Liver (tissue), 9 donors: ENCODE data around the gene MED16. TPM values are rescaled to one million over a fixed set of nuclear protein-coding genes. Genes with fewer than 3 reads are reported as not detected.
A peak's percentile ranks its signal among the peaks of the same experiment; 100 is the strongest.

Source experiments
- DNase-seq: peaks from one replicate; pipeline ENCODE4 v3.0.0-alpha.2; 2017; ENCODE audit warnings: low spot score
- H3K27ac ChIP-seq, 2 donors: one replicate each; pipeline ENCODE4 v1.7.0; 2013; ENCODE audit warnings: inconsistent platforms in 2 of 2, low read length in 2 of 2, control low read depth in 1 of 2, low read depth in 1 of 2, mild to moderate bottlenecking in 1 of 2
- H3K27me3 ChIP-seq, 4 donors: one replicate each; pipeline versions ENCODE4 v1.6.1 to v1.7.0; 2013; ENCODE audit warnings: low read length in 3 of 4, inconsistent platforms in 1 of 4, mild to moderate bottlenecking in 1 of 4, moderate library complexity in 1 of 4; ENCODE audit not compliant: control insufficient read depth in 4 of 4, insufficient read depth in 4 of 4
- H3K36me3 ChIP-seq, 4 donors: one replicate each; pipeline versions ENCODE4 v1.6.1 to v1.7.0; 2013; ENCODE audit warnings: low read length in 3 of 4, mild to moderate bottlenecking in 3 of 4, low read depth in 1 of 4, moderate library complexity in 1 of 4; ENCODE audit not compliant: control insufficient read depth in 4 of 4, insufficient read depth in 3 of 4
- H3K4me1 ChIP-seq, 4 donors: one replicate each; pipeline versions ENCODE4 v1.6.1 to v1.7.0; 2013; ENCODE audit warnings: low read length in 3 of 4, mild to moderate bottlenecking in 3 of 4, moderate library complexity in 1 of 4; ENCODE audit not compliant: control insufficient read depth in 4 of 4, insufficient read depth in 4 of 4
- H3K4me3 ChIP-seq, 3 donors: one replicate each; pipeline versions ENCODE4 v1.6.1 to v1.7.0; 2013; ENCODE audit warnings: low read length in 3 of 3, control low read depth in 1 of 3, low read depth in 1 of 3, mild to moderate bottlenecking in 1 of 3
- H3K9ac ChIP-seq, 2 donors: one replicate each; pipeline ENCODE4 v1.7.0; 2013; ENCODE audit warnings: low read length in 2 of 2, mild to moderate bottlenecking in 2 of 2, moderate library complexity in 2 of 2, control low read depth in 1 of 2, low read depth in 1 of 2
- H3K9me3 ChIP-seq, 4 donors: one replicate each; pipeline versions ENCODE4 v1.6.1 to v1.7.0; 2013; ENCODE audit warnings: low read length in 3 of 4; ENCODE audit not compliant: control insufficient read depth in 4 of 4
- ATF3 ChIP-seq: IDR thresholded peaks from 2 replicates; pipeline ENCODE4 v1.6.1; 2016; ENCODE audit warnings: antibody characterized with exemption
- EGR1 ChIP-seq, 2 donors: IDR thresholded peaks; 2 replicates each; pipeline ENCODE4 v1.6.1; 2016 to 2018; ENCODE audit warnings: antibody characterized with exemption in 2 of 2, low read depth in 2 of 2
- FOXA1 ChIP-seq: IDR thresholded peaks from 2 replicates; pipeline ENCODE4 v1.6.1; 2016; ENCODE audit warnings: antibody characterized with exemption
- FOXA2 ChIP-seq: IDR thresholded peaks from 2 replicates; pipeline ENCODE4 v1.6.1; 2016; ENCODE audit warnings: antibody characterized with exemption
- GABPA ChIP-seq, 2 donors: IDR thresholded peaks in 1 of 2; conservative IDR thresholded peaks in 1 of 2; 2 replicates each; pipeline ENCODE4 v1.6.1; 2016; ENCODE audit warnings: antibody characterized with exemption in 2 of 2, mild to moderate bottlenecking in 1 of 2, moderate library complexity in 1 of 2
- HNF4A ChIP-seq, 2 donors: conservative IDR thresholded peaks; 2 replicates each; pipeline ENCODE4 v1.6.1; 2016; ENCODE audit warnings: antibody characterized with exemption in 2 of 2, mild to moderate bottlenecking in 2 of 2
- HNF4G ChIP-seq: IDR thresholded peaks from 2 replicates; pipeline ENCODE4 v1.6.1; 2016; ENCODE audit warnings: antibody characterized with exemption
- JUND ChIP-seq, 2 donors: IDR thresholded peaks; 2 replicates each; pipeline ENCODE4 v1.6.1; 2016; ENCODE audit warnings: antibody characterized with exemption in 2 of 2
- MAX ChIP-seq: IDR thresholded peaks from 2 replicates; pipeline ENCODE4 v1.6.1; 2016; ENCODE audit warnings: antibody characterized with exemption
- NR2F2 ChIP-seq: IDR thresholded peaks from 2 replicates; pipeline ENCODE4 v1.6.1; 2016; ENCODE audit warnings: antibody characterized with exemption
- REST ChIP-seq: IDR thresholded peaks from 2 replicates; pipeline ENCODE4 v1.6.1; 2016; ENCODE audit warnings: antibody characterized with exemption, mild to moderate bottlenecking
- RXRA ChIP-seq, 2 donors: IDR thresholded peaks; 2 replicates each; pipeline ENCODE4 v1.6.1; 2017 to 2018; ENCODE audit warnings: antibody characterized with exemption in 2 of 2, mild to moderate bottlenecking in 1 of 2
- SP1 ChIP-seq: IDR thresholded peaks from 2 replicates; pipeline ENCODE4 v1.6.1; 2018; ENCODE audit warnings: antibody characterized with exemption, mild to moderate bottlenecking
- TAF1 ChIP-seq: conservative IDR thresholded peaks from 2 replicates; pipeline ENCODE4 v1.6.1; 2016; ENCODE audit warnings: antibody characterized with exemption, mild to moderate bottlenecking
- YY1 ChIP-seq: IDR thresholded peaks from 2 replicates; pipeline ENCODE4 v1.6.1; 2016; ENCODE audit warnings: antibody characterized with exemption, mild to moderate bottlenecking
- WGBS: extraction: QIAGEN DNeasy Blood & Tissue Kit; methylation state at CpG from one replicate; pipeline ENCODE4 v1.1.7; 2013; 5-methylcytosine and 5-hydroxymethylcytosine counted together
- polyA plus RNA-seq, 2 donors: library from polyadenylated mRNA; stranded (reverse) in 1 of 2; unstranded in 1 of 2; fragments of 200-250 nt in 1 of 2; fragments of >200 nt in 1 of 2; fragmentation: Nextera tagmentation in 1 of 2; extraction: Ambion mirVana in 1 of 2; gene quantifications; one replicate each; pipeline versions ENCODE4 v1.2.1 to v1.2.3, GENCODE V29; 2013 to 2015
- total RNA-seq, 2 donors: library from RNA; depleted of rRNA; stranded (reverse); fragments of >200 nt; gene quantifications; one replicate each; pipeline ENCODE4 v1.2.3, GENCODE V29; 2014
- donor health status: healthy.
- donor health status: healthy.
- donor health status: healthy.
- donor health status: healthy.
- donor health status: healthy.

Gene MED16
- total and polyA plus RNA-seq, 4 donors = 30.6 to 50.5 (median 41.0) TPM

DNA sequence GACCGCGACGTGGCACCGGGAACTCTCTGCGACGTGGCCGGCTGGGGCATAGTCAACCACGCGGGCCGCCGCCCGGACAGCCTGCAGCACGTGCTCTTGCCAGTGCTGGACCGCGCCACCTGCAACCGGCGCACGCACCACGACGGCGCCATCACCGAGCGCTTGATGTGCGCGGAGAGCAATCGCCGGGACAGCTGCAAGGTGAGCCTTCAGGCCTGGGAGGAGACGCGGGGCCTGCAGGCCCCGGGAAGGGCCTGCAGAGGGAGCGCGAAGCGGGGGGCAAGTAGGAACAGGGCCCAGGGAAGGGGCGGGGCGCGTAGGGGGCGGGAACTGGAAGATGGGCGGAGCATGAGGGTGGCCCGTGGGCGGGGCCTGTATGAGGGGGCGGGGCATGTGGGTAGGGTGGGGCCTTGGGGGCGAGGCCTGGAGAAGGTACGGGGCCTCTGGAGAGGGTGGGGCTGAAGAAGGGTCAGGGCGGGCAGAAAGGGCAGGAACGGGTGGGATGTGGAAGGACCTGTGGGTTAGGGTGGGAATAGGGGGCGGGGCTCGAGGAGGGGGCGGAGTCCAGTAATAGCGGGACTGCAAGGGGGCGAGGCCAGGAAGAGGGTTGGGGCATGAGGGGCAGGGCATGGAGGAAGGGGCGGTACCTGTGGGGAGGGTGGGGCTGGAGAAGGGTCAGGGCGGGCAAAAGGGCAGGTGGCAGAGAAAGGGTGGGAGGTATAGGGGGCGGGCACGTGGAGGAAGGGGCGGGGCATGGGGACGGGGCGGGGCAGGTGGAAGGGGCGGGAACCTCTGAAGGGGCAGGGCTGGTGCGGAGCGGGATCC lies 31.0 kb downstream of the MED16 start:
- Histone ChIP-seq H3K36me3 (no peaks in the 10 kb centered on the region), H3K4me1 (peaks cover 0 to 20% (median 11%) of the 10 kb centered on the region in 4 donors), H3K27me3 (no peaks in the 10 kb centered on the region), H3K4me3 (no peak overlapping the region), H3K9me3 (peaks cover 0 to 1% (median 0%) of the 10 kb centered on the region in 4 donors), H3K27ac (no peak overlapping the region), H3K9ac (no peak overlapping the region)
- peak; percentile 79 for DNase-seq
- TF ChIP-seq GABPA (IDR thresholded peaks at IDR 0.05 in 1 of 2, conservative IDR thresholded peaks at IDR 0.05 in 1 of 2) (no peak), FOXA2 (no peak), RXRA (IDR thresholded peaks at IDR 0.05) (no peak), NR2F2 (no peak), MAX (no peak), YY1 (no peak), REST (no peak), HNF4G (no peak), SP1 (no peak), HNF4A (conservative IDR thresholded peaks at IDR 0.05) (no peak), EGR1 (IDR thresholded peaks at IDR 0.05; ENCODE audit: low read depth in 2 of 2) (no peak), ATF3 (no peak), TAF1 (no peak)
- WGBS = 26% methylated on average over 60 of the region's 60 CpGs

- TF ChIP-seq HNF4G (no peak), GABPA (IDR thresholded peaks at IDR 0.05 in 1 of 2, conservative IDR thresholded peaks at IDR 0.05 in 1 of 2) (no peak), FOXA2 (no peak), JUND (IDR thresholded peaks at IDR 0.05) (no peak), EGR1 (IDR thresholded peaks at IDR 0.05; ENCODE audit: low read depth in 2 of 2) (no peak), HNF4A (conservative IDR thresholded peaks at IDR 0.05) (no peak), MAX (no peak), FOXA1 (no peak)
- no peak overlapping the region for H3K27ac ChIP-seq
- H3K36me3 ChIP-seq = no peaks in the 10 kb centered on the region
- DNase-seq = no peak
- H3K9me3 ChIP-seq = peaks cover 0 to 1% (median 0%) of the 10 kb centered on the region in 4 donors
- H3K4me1 ChIP-seq = peaks cover 0 to 20% (median 11%) of the 10 kb centered on the region in 4 donors
- 66% methylated on average over 34 of the region's 35 CpGs for WGBS
- H3K9ac ChIP-seq = no peak overlapping the region
- H3K4me3 ChIP-seq = no peak overlapping the region
- H3K27me3 ChIP-seq = no peaks in the 10 kb centered on the region
Measured at GRCh38 chr19:861141-861755, 31.7 kb downstream of the MED16 start.
